Activated CD4-positive, alpha-beta T cell treated with anti-CD3 and anti-CD28 coated beads, Interleukin-2, amount 50 U/mL, for 48 hours (primary cell): Measurements from ENCODE around the gene PCDHGA12.
"Not testable (repeated sequence)": the region's sequence is repeated elsewhere in the genome, so short reads cannot be mapped to it uniquely, and the experiment has no call there.

Experiments
- DNase-seq, 2 experiments: peaks; one replicate each; pipeline ENCODE4 v3.0.0-alpha.2; 2020

Gene PCDHGA12

DNA sequence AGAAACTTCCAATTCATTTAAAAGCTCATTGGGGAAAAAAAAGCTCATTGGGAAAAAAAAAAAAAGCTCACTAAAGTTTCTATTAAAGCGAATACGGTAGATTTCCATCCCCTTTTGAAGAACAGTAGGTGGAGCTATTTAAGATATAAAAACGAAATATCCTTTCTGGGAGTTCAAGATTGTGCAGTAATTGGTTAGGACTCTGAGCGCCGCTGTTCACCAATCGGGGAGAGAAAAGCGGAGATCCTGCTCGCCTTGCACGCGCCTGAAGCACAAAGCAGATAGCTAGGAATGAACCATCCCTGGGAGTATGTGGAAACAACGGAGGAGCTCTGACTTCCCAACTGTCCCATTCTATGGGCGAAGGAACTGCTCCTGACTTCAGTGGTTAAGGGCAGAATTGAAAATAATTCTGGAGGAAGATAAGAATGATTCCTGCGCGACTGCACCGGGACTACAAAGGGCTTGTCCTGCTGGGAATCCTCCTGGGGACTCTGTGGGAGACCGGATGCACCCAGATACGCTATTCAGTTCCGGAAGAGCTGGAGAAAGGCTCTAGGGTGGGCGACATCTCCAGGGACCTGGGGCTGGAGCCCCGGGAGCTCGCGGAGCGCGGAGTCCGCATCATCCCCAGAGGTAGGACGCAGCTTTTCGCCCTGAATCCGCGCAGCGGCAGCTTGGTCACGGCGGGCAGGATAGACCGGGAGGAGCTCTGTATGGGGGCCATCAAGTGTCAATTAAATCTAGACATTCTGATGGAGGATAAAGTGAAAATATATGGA is at the start of gene PCDHGA12:
PCDHGA12 (plus strand) TSS at position 176 of the 782 bp plus-strand sequence; CDS start at position 429, 253 bp downstream.
- DNase-seq = no peak

GRCh38 chr5:141382469-141383294 is 47.6 kb upstream of the PCDHGA12 start, which contains the start of gene PCDHGA7:
Gene PCDHGA7, plus strand, starts transcription at chr5:141382742. Its CDS starts 158 bp downstream, at chr5:141382900.
- no peak for DNase-seq

GRCh38 chr5:141383345-141383744 is 47.0 kb upstream of the PCDHGA12 start:
- DNase-seq = no peak

GRCh38 chr5:141384471-141385267 is 45.6 kb upstream of the PCDHGA12 start:
- no peak for DNase-seq

DNA sequence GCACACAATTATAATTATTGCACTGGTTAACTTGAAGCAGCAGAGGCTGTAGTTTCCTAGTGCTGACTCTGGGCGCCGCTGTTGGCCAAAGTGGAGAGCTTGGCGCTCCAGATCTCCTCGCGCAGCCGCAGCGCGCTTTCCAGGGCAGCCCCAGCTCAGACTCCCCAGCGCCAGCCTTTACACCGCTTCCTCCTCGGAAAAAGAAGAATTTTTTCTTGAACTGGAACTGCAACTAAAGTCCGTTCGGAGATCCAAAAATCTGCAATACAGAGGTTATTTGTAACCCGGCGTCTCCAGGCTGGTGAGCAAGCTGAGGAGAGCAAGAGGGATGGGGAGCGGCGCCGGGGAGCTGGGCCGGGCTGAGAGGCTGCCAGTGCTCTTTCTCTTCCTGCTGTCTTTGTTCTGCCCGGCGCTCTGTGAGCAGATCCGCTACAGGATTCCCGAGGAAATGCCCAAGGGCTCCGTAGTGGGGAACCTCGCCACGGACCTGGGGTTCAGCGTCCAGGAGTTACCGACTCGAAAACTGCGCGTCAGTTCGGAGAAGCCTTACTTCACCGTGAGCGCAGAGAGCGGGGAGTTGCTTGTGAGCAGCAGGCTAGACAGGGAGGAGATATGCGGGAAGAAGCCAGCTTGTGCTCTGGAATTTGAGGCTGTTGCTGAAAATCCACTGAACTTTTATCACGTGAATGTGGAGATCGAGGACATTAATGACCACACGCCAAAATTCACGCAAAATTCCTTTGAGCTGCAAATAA is 42.6 kb upstream of the PCDHGA12 start, which contains the start of gene PCDHGB4:
PCDHGB4 (plus strand) TSS at position 142 of the 755 bp plus-strand sequence; CDS start at position 329, 187 bp downstream.
- DNase-seq = not testable (repeated sequence)

DNA sequence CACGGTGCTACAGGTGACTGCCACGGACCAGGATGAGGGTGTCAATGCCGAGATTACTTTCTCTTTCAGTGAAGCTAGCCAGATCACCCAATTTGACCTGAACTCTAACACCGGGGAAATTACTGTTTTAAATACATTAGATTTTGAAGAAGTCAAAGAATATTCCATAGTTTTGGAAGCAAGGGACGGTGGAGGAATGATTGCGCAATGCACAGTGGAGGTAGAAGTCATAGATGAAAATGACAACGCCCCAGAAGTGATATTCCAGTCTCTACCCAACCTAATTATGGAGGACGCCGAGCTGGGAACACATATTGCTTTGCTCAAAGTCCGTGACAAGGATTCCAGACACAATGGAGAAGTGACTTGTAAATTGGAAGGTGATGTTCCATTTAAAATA is 41.6 kb upstream of the PCDHGA12 start:
- no peak for DNase-seq

GRCh38 chr5:141389153-141390042 is 40.9 kb upstream of the PCDHGA12 start:
- DNase-seq = no peak

- no peak for DNase-seq
Observed at GRCh38 chr5:141392429-141393198, 37.7 kb upstream of the PCDHGA12 start, which contains the start of gene PCDHGA8. Gene PCDHGA8, plus strand, starts transcription at chr5:141392633. Its CDS starts 181 bp downstream, at chr5:141392814.

- DNase-seq = no peak
Observed at GRCh38 chr5:141393267-141393666, 37.0 kb upstream of the PCDHGA12 start.

DNA sequence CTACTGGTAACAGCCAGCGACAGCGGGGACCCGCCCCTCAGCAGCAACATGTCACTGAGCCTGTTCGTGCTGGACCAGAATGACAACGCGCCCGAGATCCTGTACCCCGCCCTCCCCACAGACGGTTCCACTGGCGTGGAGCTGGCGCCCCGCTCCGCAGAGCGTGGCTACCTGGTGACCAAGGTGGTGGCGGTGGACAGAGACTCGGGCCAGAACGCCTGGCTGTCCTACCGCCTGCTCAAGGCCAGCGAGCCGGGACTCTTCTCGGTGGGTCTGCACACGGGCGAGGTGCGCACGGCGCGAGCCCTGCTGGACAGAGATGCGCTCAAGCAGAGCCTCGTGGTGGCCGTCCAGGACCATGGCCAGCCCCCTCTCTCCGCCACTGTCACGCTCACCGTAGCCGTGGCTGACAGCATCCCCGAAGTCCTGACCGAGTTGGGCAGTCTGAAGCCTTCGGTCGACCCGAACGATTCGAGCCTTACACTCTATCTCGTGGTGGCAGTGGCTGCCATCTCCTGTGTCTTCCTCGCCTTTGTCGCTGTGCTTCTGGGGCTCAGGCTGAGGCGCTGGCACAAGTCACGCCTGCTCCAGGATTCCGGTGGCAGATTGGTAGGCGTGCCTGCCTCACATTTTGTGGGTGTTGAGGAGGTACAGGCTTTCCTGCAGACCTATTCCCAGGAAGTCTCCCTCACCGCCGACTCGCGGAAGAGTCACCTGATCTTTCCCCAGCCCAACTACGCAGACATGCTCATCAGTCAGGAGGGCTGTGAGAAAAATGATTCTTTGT is 35.7 kb upstream of the PCDHGA12 start:
- DNase-seq = not testable (repeated sequence)

- DNase-seq = peak in 1 of 2 experiments; percentile 36
Observed at GRCh38 chr5:141397756-141398551, 32.4 kb upstream of the PCDHGA12 start, which contains the start of gene PCDHGB5. Gene PCDHGB5, plus strand, starts transcription at chr5:141397947. Its CDS starts 181 bp downstream, at chr5:141398128.

DNA sequence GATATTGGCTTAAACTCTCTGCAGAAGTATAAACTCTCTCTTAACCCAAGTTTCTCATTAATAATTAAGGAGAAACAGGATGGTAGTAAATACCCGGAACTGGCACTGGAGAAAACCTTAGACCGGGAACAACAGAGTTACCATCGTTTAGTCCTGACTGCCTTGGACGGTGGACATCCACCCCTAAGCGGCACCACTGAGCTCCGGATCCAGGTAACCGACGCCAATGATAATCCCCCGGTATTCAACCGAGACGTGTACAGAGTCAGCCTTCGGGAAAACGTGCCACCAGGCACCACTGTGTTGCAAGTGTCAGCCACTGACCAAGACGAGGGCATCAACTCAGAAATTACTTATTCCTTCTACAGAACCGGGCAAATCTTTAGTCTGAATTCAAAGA is 31.7 kb upstream of the PCDHGA12 start:
- no peak for DNase-seq

DNA sequence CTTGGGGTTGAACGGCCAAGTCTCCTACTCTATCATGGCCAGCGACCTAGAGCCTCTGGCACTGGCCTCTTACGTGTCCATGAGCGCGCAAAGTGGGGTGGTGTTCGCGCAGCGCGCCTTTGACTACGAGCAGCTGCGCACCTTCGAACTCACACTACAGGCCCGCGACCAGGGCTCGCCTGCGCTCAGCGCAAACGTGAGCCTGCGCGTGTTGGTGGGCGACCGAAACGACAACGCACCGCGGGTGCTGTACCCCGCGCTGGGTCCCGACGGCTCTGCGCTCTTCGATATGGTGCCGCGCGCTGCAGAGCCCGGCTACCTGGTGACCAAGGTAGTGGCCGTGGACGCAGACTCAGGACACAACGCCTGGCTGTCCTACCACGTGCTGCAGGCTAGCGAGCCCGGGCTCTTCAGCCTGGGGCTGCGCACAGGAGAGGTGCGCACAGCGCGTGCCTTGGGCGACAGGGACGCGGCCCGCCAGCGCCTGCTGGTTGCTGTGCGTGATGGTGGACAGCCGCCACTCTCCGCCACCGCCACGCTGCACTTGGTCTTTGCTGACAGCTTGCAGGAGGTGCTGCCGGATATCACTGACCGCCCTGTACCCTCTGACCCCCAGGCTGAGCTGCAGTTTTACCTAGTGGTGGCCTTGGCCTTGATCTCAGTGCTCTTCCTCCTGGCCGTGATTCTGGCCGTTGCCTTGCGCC is 30.6 kb upstream of the PCDHGA12 start:
- DNase-seq = no peak

GRCh38 chr5:141402553-141403243 is 27.6 kb upstream of the PCDHGA12 start, which contains the start of gene PCDHGA9:
Gene PCDHGA9, plus strand, starts transcription at chr5:141402778. Its CDS starts 175 bp downstream, at chr5:141402953.
- no peak for DNase-seq

GRCh38 chr5:141403387-141403786 is 26.9 kb upstream of the PCDHGA12 start:
- DNase-seq = no peak

- DNase-seq = peak; percentile 44 to 53
Observed at GRCh38 chr5:141407790-141408505, 22.4 kb upstream of the PCDHGA12 start, which contains the start of gene PCDHGB6. Gene PCDHGB6, plus strand, starts transcription at chr5:141408021. Its CDS starts 182 bp downstream, at chr5:141408203.
